Kasumi-1 (cell line): ENCODE data around the gene ARHGAP42.
"Not testable (repeated sequence)": the region's sequence is repeated elsewhere in the genome, so short reads cannot be mapped to it uniquely, and the experiment has no call there.

Source experiments
- DNase-seq, 2 experiments: peaks; one replicate each; lab custom pipeline; 2025; lab: John Stamatoyannopoulos, UW

The ARHGAP42 gene

DNA sequence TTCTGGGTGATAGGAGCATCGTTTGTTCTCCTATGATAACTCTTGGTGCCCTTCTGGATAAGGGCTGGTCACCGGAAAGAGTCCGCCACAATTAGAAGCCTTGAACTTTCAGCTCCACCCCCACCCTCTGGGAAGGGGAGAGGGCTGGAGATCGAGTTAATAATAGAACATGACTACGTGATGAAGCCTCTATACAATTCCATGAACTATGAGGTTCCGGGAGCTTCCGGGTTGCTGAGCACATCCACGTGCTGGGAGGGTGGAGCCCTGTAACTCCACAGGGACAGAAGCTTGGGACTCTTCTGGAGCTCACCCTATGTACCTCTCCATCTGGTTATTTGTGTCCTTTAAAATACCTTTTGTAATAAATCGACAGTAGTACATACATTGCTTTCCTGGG lies 40.3 kb downstream of the ARHGAP42 start:
- DNase-seq, result no peak

DNA sequence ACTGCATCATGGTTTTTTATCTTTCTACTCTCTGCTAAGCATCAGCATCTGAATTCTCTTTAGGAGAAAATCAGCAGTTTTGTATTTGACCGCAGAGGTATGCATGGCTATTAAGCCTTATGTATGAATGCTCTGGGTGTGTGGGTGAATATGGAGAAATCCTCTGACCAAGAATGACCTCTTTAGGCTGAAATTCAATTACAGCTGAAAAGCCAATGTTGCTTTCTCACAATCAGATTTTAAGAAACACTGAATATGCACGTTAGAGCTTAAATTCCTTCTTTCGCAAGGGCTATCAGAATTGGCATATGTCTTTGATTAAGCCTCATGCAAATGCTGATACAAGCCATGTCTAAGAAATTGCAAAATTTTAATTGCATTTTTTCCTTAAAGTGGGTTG lies 43.2 kb downstream of the ARHGAP42 start:
- DNase-seq, result no peak

- no peak for DNase-seq
Observed at GRCh38 chr11:100731471-100731870, 44.4 kb downstream of the ARHGAP42 start.

DNA sequence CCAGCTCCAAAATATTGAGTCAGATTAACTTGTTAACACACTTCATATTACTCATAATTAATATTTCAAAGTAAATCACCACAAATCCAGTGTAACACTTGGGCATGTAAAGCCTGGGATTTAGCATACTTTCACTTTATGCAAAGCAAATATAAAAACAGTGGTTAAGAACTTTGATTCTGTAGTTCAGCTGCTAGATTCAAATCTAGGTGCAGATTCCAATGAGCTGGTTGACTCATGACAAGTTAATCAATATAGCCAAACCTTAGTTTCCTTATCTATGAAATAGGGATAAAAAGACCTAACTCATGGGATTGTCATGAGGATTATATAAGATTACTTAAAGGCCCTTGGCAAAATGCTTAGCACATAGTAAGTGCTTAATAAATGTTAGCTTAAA lies 45.9 kb downstream of the ARHGAP42 start:
- DNase-seq, result no peak

DNA sequence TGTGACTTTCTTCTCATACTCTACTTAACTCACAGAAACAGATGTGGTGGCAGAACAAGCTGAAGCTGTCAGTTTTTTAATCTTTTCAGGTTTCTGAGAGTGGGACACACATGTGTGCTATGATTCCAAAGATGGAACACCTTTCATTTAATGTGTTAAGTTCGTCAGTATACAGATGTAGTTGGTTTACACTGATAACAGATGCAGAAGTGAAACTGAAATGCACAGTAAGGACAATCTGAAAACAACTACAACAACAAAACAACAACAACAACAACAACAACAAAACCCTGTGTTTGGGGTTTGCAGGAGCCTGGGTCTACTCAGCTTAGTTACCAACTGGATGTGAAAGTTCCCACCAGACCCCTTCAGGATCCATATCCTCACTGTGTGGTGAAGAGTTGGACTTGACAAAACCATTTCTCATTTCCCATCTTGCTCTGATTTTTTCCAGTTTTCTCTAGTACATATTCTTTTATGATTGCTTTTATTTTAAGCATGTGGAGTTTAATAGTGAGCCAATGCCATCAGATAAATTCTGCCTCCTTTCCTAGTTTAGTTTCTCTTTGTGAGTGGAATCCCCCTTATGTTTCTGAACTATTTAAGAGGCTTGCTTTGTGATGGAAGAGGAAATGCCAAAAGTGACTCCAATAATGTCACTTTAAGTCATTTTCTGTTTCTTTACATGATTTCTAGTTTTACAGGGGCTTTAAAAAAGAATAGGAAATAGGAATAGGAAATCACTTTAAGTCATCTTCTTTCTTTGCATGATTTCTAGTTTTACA lies 47.8 kb downstream of the ARHGAP42 start:
- no peak for DNase-seq

- no peak for DNase-seq
Observed at GRCh38 chr11:100735949-100736675, 49.0 kb downstream of the ARHGAP42 start.

DNA sequence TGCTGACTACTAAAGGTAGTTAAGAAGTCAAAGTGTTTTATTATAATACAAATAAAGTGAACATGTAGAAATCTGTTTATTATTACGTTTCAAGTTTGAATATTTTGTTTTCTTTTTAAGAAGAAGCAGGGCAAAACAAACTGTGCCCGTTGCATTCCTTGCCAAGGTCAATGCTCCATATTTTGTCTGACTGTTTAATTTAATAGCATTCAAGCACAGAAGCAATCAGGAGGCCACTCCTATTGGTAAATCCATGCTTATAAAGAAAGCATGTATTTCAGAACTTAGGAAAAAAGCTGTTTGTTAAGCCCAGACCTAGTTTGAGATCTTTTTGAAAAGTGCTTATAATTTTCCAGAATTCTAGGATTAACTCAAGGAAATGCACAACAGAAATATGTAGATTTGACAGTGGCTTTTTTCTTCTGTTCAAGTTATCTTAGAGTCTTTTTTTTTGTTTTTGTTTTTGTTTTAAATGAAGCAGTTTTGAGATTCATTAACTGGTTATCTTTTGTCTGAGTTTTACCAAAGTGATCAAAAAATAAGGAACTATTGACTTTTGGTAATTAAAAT lies 51.7 kb downstream of the ARHGAP42 start:
- DNase-seq, result no peak

- no peak for DNase-seq
Observed at GRCh38 chr11:100739666-100740065, 52.6 kb downstream of the ARHGAP42 start.

- no peak for DNase-seq
Observed at GRCh38 chr11:100740440-100740839, 53.4 kb downstream of the ARHGAP42 start.

DNA sequence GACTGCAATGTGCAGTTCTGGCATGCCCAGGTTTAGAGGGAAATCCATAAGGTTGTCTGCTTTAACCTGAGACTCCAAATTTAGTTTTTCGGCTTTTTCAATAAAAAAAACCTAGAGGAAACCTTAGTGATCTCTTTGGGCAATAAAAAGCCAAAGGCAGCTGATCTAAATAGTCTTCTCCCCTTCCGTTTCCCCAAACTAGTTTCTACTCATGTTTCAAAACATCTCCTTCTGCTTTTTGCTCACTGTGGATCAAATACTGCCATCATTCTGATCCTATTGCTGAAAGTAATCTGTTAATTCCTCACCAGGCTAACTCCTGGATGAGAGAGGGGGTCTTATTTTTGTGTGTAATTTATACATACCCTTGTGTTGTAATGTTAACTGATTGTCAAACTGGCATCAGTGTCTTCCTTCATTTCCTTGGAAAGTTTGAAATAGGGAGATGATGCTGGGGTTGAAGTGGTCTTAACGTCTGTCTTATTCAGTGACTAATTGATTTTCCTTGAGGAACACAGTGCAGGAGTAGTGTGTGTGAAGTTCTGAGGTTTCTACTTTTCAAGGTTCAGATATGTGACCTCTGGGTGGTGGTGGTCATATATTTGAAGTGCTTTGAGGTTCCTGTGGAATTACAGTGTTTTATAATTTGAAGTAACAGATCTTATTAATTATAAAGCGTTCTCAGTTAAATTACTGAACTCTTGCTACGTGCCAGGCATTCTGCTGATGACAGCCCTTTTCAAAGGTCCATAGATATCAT lies 55.0 kb downstream of the ARHGAP42 start:
- peak; percentile 64 to 78 for DNase-seq

DNA sequence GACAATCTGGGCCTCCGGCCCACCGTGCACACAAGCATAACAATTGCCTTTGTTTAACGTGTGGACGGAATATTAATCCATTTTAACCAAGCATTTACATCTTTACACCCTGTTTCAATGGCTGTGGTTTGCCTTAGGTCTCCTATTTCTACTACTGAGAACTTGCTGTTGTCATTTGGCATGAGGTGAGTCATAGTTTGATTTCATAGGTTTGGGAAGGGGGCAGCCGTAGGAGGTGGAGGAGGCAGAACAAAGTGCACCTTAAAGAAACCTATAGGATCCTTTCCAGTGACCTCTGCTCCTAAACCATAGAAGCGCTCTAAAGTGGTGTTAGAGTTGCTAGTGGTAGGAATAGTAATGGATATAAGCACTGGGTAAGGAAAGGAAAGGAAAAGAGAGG lies 59.4 kb downstream of the ARHGAP42 start:
- no peak for DNase-seq

DNA sequence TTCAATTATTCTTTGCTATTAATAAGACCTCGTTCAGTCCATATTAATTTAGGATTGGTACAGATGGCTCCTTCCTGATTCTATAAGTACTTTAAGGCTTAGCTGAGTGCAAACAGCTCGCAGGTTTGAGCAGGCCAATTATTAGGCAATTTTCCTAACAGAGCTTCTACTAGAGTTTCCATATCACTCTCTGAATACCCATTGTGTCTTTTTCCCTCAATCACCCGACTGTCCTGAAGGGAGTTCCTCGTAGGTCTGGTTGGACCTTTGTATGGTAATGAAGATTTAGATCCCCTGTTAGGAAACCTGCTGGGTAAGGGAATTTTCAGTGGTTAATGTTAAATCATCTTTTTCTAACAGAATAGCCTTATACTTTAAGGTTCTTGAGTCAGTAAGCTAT lies 61.1 kb downstream of the ARHGAP42 start:
- no peak for DNase-seq

- DNase-seq, result not testable (repeated sequence)
Observed at GRCh38 chr11:100749887-100750565, 62.9 kb downstream of the ARHGAP42 start.

DNA sequence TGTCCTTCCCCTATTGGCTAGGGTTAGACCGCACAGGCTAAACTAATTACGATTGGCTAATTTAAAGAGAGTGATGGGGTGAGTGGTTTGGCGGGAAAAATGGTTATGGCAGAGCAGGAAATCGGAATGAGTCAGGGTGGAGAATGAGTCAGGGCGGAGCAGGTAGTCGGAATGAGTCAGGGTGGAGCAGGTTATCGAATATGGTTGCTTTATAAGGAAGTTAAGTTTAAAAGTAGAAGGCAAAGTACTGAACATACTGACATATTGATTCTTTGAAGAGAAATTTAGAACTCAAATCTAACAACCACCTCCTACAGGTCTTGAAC lies 63.4 kb downstream of the ARHGAP42 start:
- not testable (repeated sequence) for DNase-seq

DNA sequence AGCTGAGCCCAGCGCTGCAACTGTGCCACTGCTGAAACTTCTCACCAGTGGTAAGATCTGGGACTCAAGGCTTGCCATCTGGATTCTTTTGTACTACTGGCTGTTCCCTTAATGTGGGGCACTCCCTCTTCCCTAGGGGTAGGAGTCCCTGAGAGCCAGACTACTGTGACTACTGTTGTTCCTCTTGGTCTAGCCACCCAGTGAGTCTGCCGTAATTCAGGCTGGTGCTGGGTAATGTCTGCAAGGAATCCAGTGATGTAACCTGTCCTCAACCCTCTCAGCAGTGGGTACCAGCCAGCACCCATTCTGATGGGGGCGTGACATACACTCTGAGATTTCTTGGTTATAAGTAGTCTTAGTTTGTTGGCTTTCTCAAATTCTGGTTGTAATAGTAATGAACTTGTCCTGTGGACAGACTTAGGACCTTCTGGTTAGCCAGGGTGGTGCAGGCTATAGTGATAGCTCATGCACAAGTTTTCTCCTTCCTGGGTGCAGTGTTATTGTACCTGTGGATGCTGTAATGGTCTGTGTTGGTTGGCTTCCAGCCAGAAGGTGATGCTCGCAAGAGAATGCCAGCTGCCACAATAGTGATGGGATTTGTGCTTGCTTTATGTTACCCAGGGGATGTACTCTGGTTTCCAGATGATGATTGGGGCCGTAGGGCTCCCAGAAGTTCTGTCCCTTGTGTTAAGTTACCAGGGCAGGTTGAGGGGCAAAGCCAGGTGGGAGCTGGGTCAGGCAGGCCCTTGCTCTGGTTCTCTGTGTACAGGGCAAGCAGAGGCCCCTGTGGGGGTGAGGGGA lies 65.5 kb downstream of the ARHGAP42 start:
- no peak for DNase-seq

- no peak for DNase-seq
Observed at GRCh38 chr11:100753172-100753543, 66.1 kb downstream of the ARHGAP42 start.

GRCh38 chr11:100753571-100753970 lies 66.5 kb downstream of the ARHGAP42 start:
- no peak for DNase-seq

- DNase-seq, result no peak
Observed at GRCh38 chr11:100756559-100756958, 69.5 kb downstream of the ARHGAP42 start.

GRCh38 chr11:100757646-100758045 lies 70.6 kb downstream of the ARHGAP42 start:
- no peak for DNase-seq

DNA sequence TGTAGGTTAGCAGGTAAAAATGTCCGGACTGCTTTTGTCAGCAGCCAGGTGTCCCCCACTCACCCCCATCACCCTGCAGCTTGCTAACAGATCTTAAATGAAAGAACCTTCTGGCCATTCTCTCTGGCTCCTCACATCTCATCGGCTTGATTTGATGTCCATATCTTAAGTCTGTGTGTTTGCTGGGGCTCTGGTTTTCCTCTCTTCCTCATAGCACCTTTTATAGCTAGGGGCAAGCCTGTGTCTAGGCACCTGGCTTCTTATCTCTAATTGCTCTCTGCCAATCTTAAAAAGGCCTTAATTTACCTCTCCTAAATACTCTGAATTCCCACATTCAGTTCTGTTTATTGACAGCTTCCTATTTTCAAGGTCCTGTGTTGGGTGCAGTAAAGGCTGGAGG lies 72.0 kb downstream of the ARHGAP42 start:
- no peak for DNase-seq

DNA sequence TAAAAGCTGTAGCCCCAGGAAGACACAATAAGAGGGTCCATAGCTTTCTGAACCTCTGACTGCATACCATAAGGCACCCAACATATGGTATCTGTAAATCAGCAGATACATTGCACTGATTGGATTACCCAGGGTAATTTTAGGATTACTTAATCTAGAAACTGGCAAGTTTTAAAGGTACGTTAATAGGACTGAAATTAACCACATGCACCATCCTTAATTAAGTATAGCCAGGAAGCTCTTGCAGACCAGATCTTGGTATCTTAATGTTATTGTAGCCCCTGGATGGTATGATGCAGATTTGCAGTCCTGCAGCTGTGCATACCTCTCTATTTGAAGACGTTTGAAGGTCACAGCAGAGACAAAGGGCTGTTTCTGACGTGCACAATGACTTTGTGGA lies 72.8 kb downstream of the ARHGAP42 start:
- DNase-seq, result no peak
